D721Med (cell line): ENCODE results near the gene EXOC6B.

Experiments used
- DNase-seq: peaks from one replicate; pipeline ENCODE4 v3.0.0; 2011; ENCODE audit warnings: low spot score; ENCODE audit not compliant: insufficient read length
- FAIRE-seq: peaks from 2 replicates; lab custom pipeline; 2011; peaks lifted over from hg19 to GRCh38; lab: Jason Lieb, UNC
- TF ChIP-seq, protein P1 (sequence below): IDR thresholded peaks from 2 replicates; pipeline ENCODE4 v1.5.1; 2012; ENCODE audit warnings: mild to moderate bottlenecking, control low read depth; ENCODE audit not compliant: insufficient read depth; ENCODE audit errors: missing control alignments

The EXOC6B gene

DNA sequence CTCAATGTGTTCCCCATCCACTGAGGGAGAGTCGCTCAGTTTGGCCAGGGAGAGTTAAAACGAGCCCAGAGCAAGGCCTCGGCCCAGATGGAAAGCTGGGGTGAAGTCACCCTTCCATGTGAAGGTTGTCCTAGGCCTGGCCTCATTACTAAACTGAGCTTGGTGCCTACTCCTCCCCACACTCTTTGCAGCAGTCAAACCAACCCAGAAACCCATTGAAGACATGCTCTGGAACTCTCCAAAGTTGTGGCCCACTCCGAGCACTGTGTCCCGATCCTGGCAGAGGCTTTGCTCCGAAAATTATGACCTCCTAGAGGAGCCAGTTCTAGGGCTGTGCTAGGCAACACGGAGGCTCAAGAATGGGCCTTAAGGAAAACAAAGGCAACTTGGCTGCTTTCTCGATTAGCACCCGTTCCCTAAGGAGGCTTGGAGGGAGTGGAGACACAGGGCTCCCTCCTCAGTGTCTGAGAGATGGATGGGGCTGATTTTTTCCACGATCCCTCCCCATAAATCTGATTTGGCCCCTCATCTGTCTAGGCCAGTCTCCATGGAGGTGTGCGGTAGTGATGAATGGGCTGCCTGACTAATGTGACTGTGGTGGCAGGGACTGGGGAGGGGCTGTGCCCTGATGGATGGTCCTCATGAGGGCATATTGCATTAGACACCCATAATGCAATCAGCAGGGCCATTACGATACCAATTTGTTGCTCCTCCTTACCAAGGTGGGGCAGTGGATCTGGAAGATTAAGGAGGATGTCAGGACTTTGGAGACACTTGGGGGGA is 666.4 kb downstream of the EXOC6B start:
- no peak for FAIRE-seq
- TF ChIP-seq, protein P1, sequence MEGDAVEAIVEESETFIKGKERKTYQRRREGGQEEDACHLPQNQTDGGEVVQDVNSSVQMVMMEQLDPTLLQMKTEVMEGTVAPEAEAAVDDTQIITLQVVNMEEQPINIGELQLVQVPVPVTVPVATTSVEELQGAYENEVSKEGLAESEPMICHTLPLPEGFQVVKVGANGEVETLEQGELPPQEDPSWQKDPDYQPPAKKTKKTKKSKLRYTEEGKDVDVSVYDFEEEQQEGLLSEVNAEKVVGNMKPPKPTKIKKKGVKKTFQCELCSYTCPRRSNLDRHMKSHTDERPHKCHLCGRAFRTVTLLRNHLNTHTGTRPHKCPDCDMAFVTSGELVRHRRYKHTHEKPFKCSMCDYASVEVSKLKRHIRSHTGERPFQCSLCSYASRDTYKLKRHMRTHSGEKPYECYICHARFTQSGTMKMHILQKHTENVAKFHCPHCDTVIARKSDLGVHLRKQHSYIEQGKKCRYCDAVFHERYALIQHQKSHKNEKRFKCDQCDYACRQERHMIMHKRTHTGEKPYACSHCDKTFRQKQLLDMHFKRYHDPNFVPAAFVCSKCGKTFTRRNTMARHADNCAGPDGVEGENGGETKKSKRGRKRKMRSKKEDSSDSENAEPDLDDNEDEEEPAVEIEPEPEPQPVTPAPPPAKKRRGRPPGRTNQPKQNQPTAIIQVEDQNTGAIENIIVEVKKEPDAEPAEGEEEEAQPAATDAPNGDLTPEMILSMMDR: no peak
- no peak for DNase-seq

DNA sequence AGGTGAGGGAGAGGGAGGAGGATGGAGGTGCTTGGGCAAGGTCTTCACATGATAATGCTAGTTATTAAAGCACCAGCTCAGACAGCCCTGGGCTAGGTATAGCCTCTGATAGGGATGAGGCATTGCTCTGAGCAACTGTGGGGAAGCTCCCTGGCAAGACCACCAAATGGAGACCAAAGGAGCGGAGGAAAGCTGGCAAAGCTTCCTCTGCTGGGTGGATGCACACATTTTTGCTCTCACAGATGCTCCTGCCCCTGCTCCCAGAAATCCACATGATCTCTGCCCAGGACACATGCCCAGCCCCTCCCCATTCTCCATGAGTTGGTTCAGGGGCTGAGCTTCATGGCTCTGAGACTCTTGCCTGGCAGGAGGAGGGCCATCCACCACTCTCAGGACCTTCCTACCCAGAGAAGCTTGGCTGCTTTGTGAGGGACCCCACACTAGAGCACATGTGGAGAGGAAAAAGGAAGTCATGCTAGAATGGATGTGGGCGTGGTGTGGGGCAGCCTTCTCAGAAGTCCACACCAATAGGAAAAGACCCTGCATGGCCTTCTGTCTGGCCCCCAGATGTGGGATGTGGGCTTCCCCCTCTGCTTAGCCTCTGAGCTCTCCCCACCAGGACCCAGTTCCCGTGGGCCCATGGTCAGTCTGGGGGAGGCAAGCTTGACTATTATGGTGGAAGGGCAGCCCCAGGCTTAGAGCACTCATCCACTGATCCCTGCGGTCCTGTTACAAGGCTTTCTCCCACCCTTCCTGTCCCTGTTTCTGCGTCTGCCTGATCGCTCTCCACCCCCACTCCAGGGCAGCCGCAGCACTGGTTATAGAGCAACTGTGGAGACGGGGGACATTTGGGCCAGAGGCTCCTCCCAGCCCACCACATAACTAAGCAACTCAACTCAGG is 667.7 kb downstream of the EXOC6B start:
- DNase-seq (no peak), FAIRE-seq (no peak)
- TF ChIP-seq, protein P1: no peak

DNA sequence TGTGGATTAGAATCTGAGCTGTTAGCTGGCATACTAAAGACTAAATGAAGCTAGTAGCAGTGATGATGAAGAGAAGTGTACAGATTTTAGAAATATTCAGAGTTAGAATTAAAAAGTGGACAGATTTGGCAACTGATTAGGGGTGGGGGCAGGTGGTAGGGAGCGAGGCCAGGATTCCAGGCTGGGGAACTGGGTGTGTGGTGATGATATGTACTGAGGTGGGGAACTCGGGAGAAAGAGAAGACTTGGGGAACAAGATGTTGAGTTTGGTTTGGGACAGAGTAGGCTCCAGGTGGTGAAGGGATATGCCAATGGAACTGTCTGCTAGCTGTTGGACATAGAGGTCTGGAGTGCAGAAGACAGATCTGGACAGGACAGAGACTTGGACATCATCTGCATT is 669.0 kb downstream of the EXOC6B start:
- TF ChIP-seq, protein P1: no peak
- no peak for FAIRE-seq
- DNase-seq: no peak

DNA sequence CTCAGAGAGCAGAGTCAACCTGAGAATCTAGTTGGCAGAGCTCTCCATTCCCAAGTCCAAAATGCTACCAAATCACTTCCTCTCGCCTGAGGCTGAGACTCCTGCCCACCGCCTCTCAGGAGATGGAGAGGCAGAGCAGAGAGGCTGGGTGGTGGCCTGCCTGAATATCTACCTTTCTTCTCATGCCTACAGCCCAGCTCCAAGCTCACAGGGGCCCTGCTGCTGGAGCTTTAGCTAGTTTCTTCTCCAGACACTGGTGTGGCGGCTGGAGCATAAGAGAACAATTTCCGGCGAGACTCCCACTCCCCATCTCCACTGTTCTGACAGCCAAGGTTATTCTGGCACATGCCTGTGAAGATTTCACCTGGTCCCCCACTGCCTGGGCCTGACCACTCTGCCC is 670.1 kb downstream of the EXOC6B start:
- FAIRE-seq (no peak), DNase-seq (no peak)
- TF ChIP-seq, protein P1: no peak

DNA sequence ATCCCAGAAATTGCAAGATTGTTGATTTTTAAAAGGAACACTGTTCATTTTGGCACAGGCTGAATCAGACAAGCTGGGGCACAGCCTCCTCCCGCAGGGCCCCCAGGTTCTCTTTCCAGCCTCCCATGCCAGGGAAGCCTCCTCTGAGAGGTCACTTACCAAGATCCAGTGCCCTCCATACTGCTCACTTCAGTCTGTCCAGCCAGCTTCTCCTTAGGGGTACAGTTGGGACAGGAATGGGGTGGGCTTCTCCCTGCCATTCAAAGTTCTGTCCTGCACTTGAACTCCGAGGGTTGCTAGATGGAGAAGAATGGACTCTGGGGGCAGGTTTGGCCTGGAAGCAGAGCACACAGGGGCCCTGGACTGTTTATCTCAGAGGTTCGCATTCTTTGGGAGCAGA is 670.7 kb downstream of the EXOC6B start:
- DNase-seq (no peak), FAIRE-seq (no peak)
- TF ChIP-seq, protein P1: no peak

DNA sequence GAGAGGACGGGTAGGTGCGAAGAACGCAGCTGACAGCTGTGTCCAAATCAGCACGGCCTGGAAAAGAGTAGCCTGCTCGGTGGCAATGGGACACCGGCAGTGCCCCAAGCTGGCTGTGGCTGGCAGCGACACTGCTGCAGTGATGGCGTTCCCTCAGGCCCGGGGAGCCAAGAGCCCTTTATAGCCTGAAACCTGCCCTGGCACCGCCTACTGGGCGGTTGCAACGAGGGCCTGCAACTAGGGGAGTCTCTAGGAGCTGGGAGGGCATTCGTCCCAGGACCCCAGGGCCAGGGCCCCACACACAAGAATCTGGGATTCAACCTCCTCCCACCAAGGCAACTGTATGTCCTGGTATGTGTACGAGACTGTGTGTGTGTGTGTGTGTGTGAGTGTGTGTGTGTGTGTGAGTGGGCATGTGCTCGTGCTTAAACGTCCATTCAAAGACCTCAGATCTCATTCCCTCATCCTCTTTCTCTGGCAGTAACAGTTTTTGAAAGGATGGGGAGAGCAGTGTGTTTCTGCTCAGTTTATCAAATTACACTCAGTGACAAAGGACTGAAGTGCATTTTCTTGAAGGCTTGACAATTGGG is 671.4 kb downstream of the EXOC6B start:
- no peak for DNase-seq
- no peak for FAIRE-seq
- TF ChIP-seq, protein P1: no peak
